Measurements from ENCODE around the gene KCNMB1.

The KCNMB1 gene

DNA sequence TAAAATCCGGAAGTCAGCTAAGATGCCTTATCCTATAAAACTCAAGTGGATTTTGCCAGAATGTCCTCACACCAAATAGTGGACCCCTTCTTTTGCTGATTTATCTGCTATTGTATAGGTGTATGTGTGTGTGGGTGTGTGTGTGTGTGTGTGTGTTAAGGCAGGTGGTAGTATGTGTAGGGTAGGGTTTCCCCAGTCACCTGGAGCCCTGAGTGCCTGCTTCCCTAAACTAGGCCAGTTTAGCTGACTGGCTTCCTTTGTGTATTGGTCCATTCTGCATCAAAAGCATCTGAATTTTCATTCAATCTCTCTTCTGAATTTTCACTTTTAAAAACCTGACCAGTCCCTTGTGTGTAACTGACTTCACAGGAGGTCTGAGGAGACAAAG is 49.4 kb downstream of the KCNMB1 start:
- DNase-seq (ENCODE audit: low read depth in 2 of 2) = no peak

GRCh38 chr5:170338933-170339779 is 50.0 kb downstream of the KCNMB1 start:
- peak; percentile 40 to 54 for DNase-seq (ENCODE audit: low read depth in 2 of 2)

DNA sequence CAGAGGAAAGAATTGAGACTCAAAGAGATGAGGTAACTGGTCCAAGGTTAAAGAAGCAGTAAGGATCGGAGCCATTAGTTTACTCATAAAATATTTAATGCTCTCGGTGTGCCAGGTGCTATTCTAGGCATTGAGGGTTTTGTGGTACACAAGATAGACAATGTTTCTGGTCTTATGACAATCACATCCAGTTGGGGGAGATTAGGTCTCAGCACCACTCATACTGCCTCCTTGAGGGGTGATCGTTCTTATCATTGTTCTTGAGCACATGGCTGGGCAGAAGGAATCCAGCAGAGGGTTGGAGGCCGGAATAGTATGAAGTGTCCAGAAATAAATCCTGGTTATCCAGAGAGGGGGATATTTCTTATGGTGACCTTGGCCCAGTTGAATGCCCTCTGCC is 50.9 kb downstream of the KCNMB1 start:
- DNase-seq (ENCODE audit: low read depth in 2 of 2) = no peak

GRCh38 chr5:170337045-170337733 is 52.0 kb downstream of the KCNMB1 start:
- no peak for DNase-seq (ENCODE audit: low read depth in 2 of 2)

DNA sequence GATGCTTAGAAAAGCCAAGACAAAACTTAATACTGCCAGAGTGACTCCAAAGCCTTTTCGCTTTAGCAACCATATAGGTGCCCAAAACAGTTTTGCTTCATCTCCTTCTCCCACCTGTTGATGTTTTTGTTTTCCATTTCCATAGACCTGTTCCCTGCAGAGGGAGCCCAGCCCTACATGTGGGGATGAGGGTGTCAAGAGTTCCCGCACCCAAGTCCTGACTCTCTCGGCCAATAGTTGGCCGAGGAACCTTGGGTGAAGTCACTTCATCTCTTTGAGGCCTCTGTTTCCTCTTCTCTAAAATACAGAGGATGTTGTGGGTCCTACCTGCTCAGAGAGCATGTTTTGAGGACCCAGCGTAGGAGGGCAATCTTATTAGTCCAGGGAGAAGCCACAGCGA is 53.1 kb downstream of the KCNMB1 start:
- no peak for DNase-seq (ENCODE audit: low read depth in 2 of 2)

DNA sequence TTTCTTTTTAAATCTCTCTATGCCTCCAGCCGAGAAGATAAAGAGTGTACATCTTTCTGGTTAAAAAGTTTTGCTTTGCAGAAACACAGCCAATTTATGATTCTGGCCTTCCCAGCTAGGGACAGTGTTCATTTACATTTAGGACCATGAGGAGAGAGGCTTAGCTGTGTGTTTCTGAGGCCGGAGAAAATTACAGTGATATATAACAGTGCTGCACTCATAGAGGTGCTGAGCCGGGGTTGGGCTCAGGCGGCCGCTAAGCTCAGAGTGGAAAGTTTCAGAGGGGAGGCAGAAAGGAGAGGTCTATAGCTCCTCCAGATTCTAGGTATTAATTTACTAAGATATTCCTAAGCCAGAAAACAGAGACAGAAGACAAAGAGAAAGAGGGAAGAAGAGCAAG is 54.5 kb downstream of the KCNMB1 start:
- no peak for DNase-seq (ENCODE audit: low read depth in 2 of 2)

GRCh38 chr5:170333161-170333910 is 55.8 kb downstream of the KCNMB1 start:
- DNase-seq (ENCODE audit: low read depth in 2 of 2) = peak; percentile 54 to 72

DNA sequence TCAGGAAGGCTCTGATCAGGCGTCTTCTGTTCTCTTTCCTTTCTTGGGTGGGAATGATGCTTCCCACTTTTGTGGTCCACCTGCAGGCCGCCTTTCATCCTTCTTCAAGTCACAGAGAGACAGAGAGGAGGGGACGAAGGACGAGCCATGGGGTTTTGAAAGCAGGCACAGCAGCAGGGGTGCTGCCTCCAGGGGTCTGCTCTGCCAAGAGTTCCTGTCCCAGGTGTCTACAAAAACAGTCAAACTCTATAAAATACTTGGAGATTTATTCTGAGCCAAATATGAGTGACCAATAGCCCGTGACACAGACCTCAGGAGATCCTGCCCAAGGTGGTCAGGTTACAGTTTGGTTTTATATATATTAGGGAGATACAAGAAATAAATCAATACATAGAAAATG is 57.1 kb downstream of the KCNMB1 start:
- DNase-seq (ENCODE audit: low read depth in 2 of 2) = no peak

- no peak for DNase-seq (ENCODE audit: low read depth in 2 of 2)
Measured at GRCh38 chr5:170330568-170331054, 58.6 kb downstream of the KCNMB1 start.

GRCh38 chr5:170329524-170329923 is 59.6 kb downstream of the KCNMB1 start:
- no peak for DNase-seq (ENCODE audit: low read depth in 2 of 2)

DNA sequence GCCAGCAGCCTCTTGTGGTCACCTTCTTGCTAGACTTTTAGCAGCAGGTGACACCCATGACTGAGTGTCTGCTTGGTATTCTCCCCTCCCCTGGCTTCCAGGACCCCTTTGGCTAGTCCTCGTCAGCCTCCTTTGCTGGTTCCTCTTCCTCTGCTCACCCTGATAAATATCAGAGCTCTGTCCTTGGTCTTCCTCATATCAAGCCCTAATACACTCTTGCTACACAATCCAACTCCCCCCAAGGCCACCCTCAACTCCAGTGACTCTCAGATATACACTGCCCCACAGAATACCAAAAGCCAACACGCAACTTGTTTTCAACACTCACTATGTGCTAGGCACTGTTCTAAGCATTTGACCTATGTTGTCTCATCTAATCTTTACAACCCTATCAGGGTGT is 61.3 kb downstream of the KCNMB1 start:
- DNase-seq (ENCODE audit: low read depth in 2 of 2) = no peak

GRCh38 chr5:170327168-170327567 is 62.0 kb downstream of the KCNMB1 start:
- no peak for DNase-seq (ENCODE audit: low read depth in 2 of 2)
